IMR-90 (cell line): ENCODE results near the gene C5orf15. TPM values are rescaled to one million over a fixed set of nuclear protein-coding genes. Genes with fewer than 3 reads are reported as not detected.

Source experiments
- ATAC-seq: fragments of 200-7000 bp; cut with Tn5 transposase; 2 replicates; pipeline ENCODE4 v1.9.1; 2020; ENCODE audit warnings: low read depth, mild to moderate bottlenecking, moderate library complexity
- BruUV-seq: library from RNA; stranded (reverse); fragments of 400-500 nt; replicated peaks from 2 replicates; lab custom pipeline; 2021; lab: Mats Ljungman, UMichigan
- CTCF ChIA-PET: fragments of 300-600 bp; formaldehyde crosslinking; extraction: SDS; loops from one replicate; lab custom pipeline; 2021; ENCODE audit warnings: antibody characterized with exemption; lab: Yijun Ruan, JAX
- POLR2A ChIA-PET: fragments of 300-600 bp; sonication (Branson Sonifier 250); formaldehyde crosslinking; loops from one replicate; lab custom pipeline; 2022; ENCODE audit warnings: antibody characterized with exemption; ENCODE audit not compliant: unreplicated experiment; lab: Charles Lee
- DNase-seq: peaks from one replicate; pipeline ENCODE4 v3.0.0; 2013
- H2AFZ ChIP-seq: replicated peaks from 2 replicates; pipeline ENCODE3; 2013; ENCODE audit warnings: low read length, mild to moderate bottlenecking; ENCODE audit not compliant: poor library complexity
- H2AK5ac ChIP-seq: 2 replicates; pipeline ENCODE4 v1.6.1; 2013; ENCODE audit warnings: low read depth, low read length, inconsistent platforms
- H2AK9ac ChIP-seq: replicated peaks from 2 replicates; pipeline ENCODE3; 2013; ENCODE audit warnings: mild to moderate bottlenecking, low read depth, low read length, moderate library complexity; ENCODE audit not compliant: poor library complexity
- H2BK120ac ChIP-seq: 2 replicates; pipeline ENCODE4 v1.6.1; 2013; ENCODE audit warnings: low read depth, low read length, inconsistent platforms
- H2BK15ac ChIP-seq: 3 replicates; pipeline ENCODE4 v1.6.1; 2013; ENCODE audit warnings: low read depth, low read length, inconsistent platforms
- H2BK20ac ChIP-seq: 2 replicates; pipeline ENCODE4 v1.6.1; 2013; ENCODE audit warnings: low read depth, mild to moderate bottlenecking, inconsistent platforms, low read length, moderate library complexity
- H2BK5ac ChIP-seq: 2 replicates; pipeline ENCODE4 v1.6.1; 2013; ENCODE audit warnings: mild to moderate bottlenecking, low read depth, low read length, inconsistent platforms; ENCODE audit not compliant: poor library complexity, severe bottlenecking
- H3K14ac ChIP-seq: replicated peaks from 2 replicates; pipeline ENCODE4 v1.6.1; 2013; ENCODE audit warnings: low read depth, low read length, inconsistent platforms
- H3K18ac ChIP-seq: 2 replicates; pipeline ENCODE4 v1.6.1; 2013; ENCODE audit warnings: low read depth, low read length, control low read depth
- H3K23ac ChIP-seq: 2 replicates; pipeline ENCODE4 v1.6.1; 2013; ENCODE audit warnings: low read depth, low read length, inconsistent platforms
- H3K27ac ChIP-seq: 2 replicates; pipeline ENCODE4 v1.5.1; 2013; ENCODE audit warnings: mild to moderate bottlenecking, control low read depth, low read length; ENCODE audit not compliant: insufficient read depth
- H3K27me3 ChIP-seq: 2 replicates; pipeline ENCODE4 v1.6.1; 2013; ENCODE audit warnings: low read length; ENCODE audit not compliant: control insufficient read depth, insufficient read depth
- H3K36me3 ChIP-seq: 2 replicates; pipeline ENCODE4 v1.6.1; 2013; ENCODE audit warnings: low read length, mixed read lengths; ENCODE audit not compliant: control insufficient read depth, insufficient read depth
- H3K4ac ChIP-seq: 2 replicates; pipeline ENCODE4 v1.6.1; 2013; ENCODE audit warnings: low read depth, low read length, inconsistent platforms
- H3K4me1 ChIP-seq: 2 replicates; pipeline ENCODE4 v1.6.1; 2013; ENCODE audit warnings: low read length, mixed read lengths; ENCODE audit not compliant: control insufficient read depth, insufficient read depth
- H3K4me2 ChIP-seq: 2 replicates; pipeline ENCODE4 v1.6.1; 2013; ENCODE audit warnings: low read depth, mild to moderate bottlenecking, control low read depth, low read length, moderate library complexity
- H3K4me3 ChIP-seq: 2 replicates; pipeline ENCODE4 v1.5.1; 2013; ENCODE audit warnings: low read depth, mild to moderate bottlenecking, control low read depth, low read length, moderate library complexity; ENCODE audit not compliant: insufficient read depth
- H3K56ac ChIP-seq: 2 replicates; pipeline ENCODE4 v1.6.1; 2013; ENCODE audit warnings: low read length, inconsistent platforms; ENCODE audit not compliant: insufficient read depth; ENCODE audit errors: extremely low read depth
- H3K79me1 ChIP-seq, 2 experiments: 2 replicates each; pipeline ENCODE4 v1.6.1; 2013; ENCODE audit warnings: low read length in 2 of 2, inconsistent platforms in 1 of 2, low read depth in 1 of 2
- H3K9ac ChIP-seq: 2 replicates; pipeline ENCODE4 v1.6.1; 2013; ENCODE audit warnings: low read depth, low read length, control low read depth
- H3K9me1 ChIP-seq: 2 replicates; pipeline ENCODE4 v1.6.1; 2013; ENCODE audit warnings: low read length, inconsistent platforms; ENCODE audit not compliant: insufficient read depth
- H3K9me3 ChIP-seq: 2 replicates; pipeline ENCODE4 v1.6.1; 2013; ENCODE audit warnings: low read length; ENCODE audit not compliant: control insufficient read depth, insufficient read depth
- H4K20me1 ChIP-seq: 2 replicates; pipeline ENCODE4 v1.6.1; 2013; ENCODE audit warnings: low read length, inconsistent platforms; ENCODE audit not compliant: insufficient read depth
- H4K5ac ChIP-seq: 2 replicates; pipeline ENCODE4 v1.6.1; 2013; ENCODE audit warnings: mild to moderate bottlenecking, low read depth, low read length, control low read depth
- H4K8ac ChIP-seq, 2 experiments: 2 replicates each; pipeline ENCODE4 v1.6.1; 2013; ENCODE audit warnings: low read depth in 2 of 2, low read length in 2 of 2, control low read depth in 1 of 2, inconsistent platforms in 1 of 2
- H4K91ac ChIP-seq: 2 replicates; pipeline ENCODE4 v1.6.1; 2013; ENCODE audit warnings: low read depth, low read length, inconsistent platforms; ENCODE audit not compliant: insufficient read depth
- BHLHE40 ChIP-seq: fragments of 150-350 bp; IDR thresholded peaks from 2 replicates; pipeline ENCODE4 v1.6.1; 2016; ENCODE audit warnings: mild to moderate bottlenecking, low read depth, low read length
- MAZ ChIP-seq: IDR thresholded peaks from 2 replicates; pipeline ENCODE4 v1.6.1; 2012; ENCODE audit warnings: low read depth, mild to moderate bottlenecking, low read length, improper control_type of control experiment, moderate library complexity, borderline replicate concordance
- RAD21 ChIP-seq: IDR thresholded peaks from 2 replicates; pipeline ENCODE4 v1.6.1; 2012; ENCODE audit warnings: low read length, improper control_type of control experiment
- WGBS, 2 experiments: methylation state at CpG; one replicate each; pipeline versions ENCODE4 v1.1.5 to v1.1.7; 2013; ENCODE audit warnings: missing lambda C conversion rate in 2 of 2; ENCODE audit not compliant: insufficient read length in 1 of 2; ENCODE audit errors: extremely low coverage in 2 of 2; 5-methylcytosine and 5-hydroxymethylcytosine counted together
- dilution Hi-C: fragments of 300-500 bp; cut with HindIII; formaldehyde crosslinking; loops from one replicate; pipeline ENCODE4 v1.14.3; 2018; ENCODE audit warnings: low sequenced_read_pairs; ENCODE audit not compliant: unreplicated experiment
- in situ Hi-C: fragments of 300-500 bp; cut with MboI; formaldehyde crosslinking; loops from 3 replicates; pipeline ENCODE4 v1.14.3; 2019; ENCODE audit warnings: low sequenced_read_pairs, inconsistent platforms, mixed read lengths
- intact Hi-C: fragments of 100-400 bp; cut with micrococcal nuclease; formaldehyde crosslinking; loops from 2 replicates; pipeline ENCODE4 v1.10.0; 2022
- polyA plus RNA-seq, 3 experiments: library from polyadenylated mRNA; depleted of rRNA; stranded (reverse); fragments of >200 nt; gene quantifications; 2 replicates each; pipeline ENCODE4 v1.2.3, GENCODE V29; 2012; ENCODE audit warnings: low replicate concordance in 1 of 3
- total RNA-seq: library from RNA; depleted of rRNA; stranded (reverse); fragments of >200 nt; gene quantifications from 2 replicates; pipeline ENCODE4 v1.2.3, GENCODE V29; 2012
- TF ChIP-seq, protein P1 (sequence below): conservative IDR thresholded peaks from 2 replicates; pipeline ENCODE4 v1.5.1; 2012; ENCODE audit warnings: mild to moderate bottlenecking, low read depth, low read length, improper control_type of control experiment

C5orf15 gene
- total and polyA plus RNA-seq, 2 of the 4 experiments (the other 2 are of a cell fraction), result 35.1 to 73.5 TPM

DNA sequence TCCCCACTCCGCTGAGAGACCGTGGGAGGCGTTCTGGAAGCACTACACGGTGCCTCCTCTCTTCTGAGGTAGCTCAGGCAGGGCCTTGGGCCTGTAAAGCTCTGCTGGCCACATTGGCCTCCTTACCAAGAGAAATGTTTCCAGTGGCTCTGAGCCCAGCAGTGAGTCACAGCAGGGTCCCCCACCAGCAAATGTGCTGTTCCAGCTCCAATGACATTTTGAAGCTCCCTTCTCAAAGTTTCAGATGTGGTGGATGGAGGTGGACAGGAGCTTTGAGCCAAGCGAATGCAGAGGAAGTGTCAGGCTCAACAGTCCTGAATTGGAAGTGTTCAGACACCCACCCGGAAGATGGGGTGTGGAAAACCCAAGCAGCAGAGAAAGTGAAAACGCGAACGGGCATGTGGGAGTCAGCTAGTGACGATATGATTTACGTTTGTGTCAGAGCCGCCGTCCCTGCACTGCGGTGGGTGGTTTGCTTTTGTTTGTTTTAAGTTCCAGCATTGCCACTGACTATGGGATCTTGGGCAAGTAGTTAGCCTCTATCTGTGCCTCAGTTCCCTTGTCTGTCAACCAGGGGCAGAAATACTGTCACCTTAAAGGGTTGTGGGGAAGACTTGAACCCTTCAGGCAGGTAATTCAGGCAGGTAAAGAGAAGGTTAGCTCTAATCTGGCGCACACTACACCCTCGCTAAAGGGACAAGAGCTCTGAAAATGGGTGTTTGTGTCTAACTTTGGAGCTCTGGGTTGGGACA is 38.2 kb downstream of the C5orf15 start:
- H3K27me3 ChIP-seq, result peaks cover 45% of the 10 kb centered on the region
- H2AK5ac ChIP-seq, result no peak overlapping the region
- no peak overlapping the region for H3K9ac ChIP-seq
- peaks cover 6% of the 10 kb centered on the region; the same call in 1 of the 2 replicates for H3K4me1 ChIP-seq
- H3K27ac ChIP-seq, result no peak overlapping the region
- in situ Hi-C loops, result no loop called here
- H3K9me1 ChIP-seq, result peaks cover 4% of the 10 kb centered on the region
- H3K14ac ChIP-seq, result no peak overlapping the region
- BruUV-seq, result no TSS peak
- peak overlapping the region; percentile 74 for H2AFZ ChIP-seq
- WGBS, 2 experiments, result 46% methylated on average over 2 of the region's 16 CpGs; no CpG with 5 or more reads in 1 of the 2 experiments
- 0 out of 4 replicates have a peak overlapping the region, but pooled peaks of 1 of the 2 experiments have one; percentile 2 for H4K8ac ChIP-seq
- H3K9me3 ChIP-seq, result no peaks in the 10 kb centered on the region
- H3K23ac ChIP-seq, result no peak overlapping the region
- TF ChIP-seq RAD21, result no peak
- TF ChIP-seq BHLHE40, result no peak
- 0 out of 2 replicates have a peak, but pooled peaks have one; percentile 15 for TF ChIP-seq MAZ
- TF ChIP-seq, protein P1, sequence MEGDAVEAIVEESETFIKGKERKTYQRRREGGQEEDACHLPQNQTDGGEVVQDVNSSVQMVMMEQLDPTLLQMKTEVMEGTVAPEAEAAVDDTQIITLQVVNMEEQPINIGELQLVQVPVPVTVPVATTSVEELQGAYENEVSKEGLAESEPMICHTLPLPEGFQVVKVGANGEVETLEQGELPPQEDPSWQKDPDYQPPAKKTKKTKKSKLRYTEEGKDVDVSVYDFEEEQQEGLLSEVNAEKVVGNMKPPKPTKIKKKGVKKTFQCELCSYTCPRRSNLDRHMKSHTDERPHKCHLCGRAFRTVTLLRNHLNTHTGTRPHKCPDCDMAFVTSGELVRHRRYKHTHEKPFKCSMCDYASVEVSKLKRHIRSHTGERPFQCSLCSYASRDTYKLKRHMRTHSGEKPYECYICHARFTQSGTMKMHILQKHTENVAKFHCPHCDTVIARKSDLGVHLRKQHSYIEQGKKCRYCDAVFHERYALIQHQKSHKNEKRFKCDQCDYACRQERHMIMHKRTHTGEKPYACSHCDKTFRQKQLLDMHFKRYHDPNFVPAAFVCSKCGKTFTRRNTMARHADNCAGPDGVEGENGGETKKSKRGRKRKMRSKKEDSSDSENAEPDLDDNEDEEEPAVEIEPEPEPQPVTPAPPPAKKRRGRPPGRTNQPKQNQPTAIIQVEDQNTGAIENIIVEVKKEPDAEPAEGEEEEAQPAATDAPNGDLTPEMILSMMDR, result no peak
- no peak overlapping the region; the same call in 1 of the 2 replicates for H3K4me3 ChIP-seq
- H4K5ac ChIP-seq, result no peak overlapping the region
- H2BK15ac ChIP-seq, result no peak overlapping the region
- ChIA-PET POLR2A (no interaction called here), CTCF (interaction anchor here (1.2 kb wide), 1 partner anchor 507 kb away, joined by 3 read pairs; no protein-coding TSS in a partner anchor)
- DNase-seq (peak; percentile 75), ATAC-seq (peak; percentile 79)
- no peaks in the 10 kb centered on the region for H3K79me1 ChIP-seq
- dilution Hi-C loops, result no loop called here
- H3K56ac ChIP-seq, result no peak overlapping the region
- no peak overlapping the region for H2AK9ac ChIP-seq
- H3K18ac ChIP-seq, result no peak overlapping the region
- no peak overlapping the region for H2BK20ac ChIP-seq
- no peaks in the 10 kb centered on the region for H3K36me3 ChIP-seq
- H2BK5ac ChIP-seq, result no peak overlapping the region
- no peaks in the 10 kb centered on the region for H4K20me1 ChIP-seq
- no peak overlapping the region for H4K91ac ChIP-seq
- intact Hi-C loops, result no loop called here
- no peak overlapping the region for H2BK120ac ChIP-seq
- H3K4ac ChIP-seq, result no peak overlapping the region
- H3K4me2 ChIP-seq, result peak overlapping the region; percentile 78
